Activated T-helper 1 cell treated with anti-CD3 and anti-CD28 coated beads, Interleukin-12 subunit alpha, Interleukin-12 subunit beta, Interleukin-2, Interleukin-4 antibody, amounts not matched to agents 30 ng/mL and 10 ng/mL and 1 ng/mL, durations not matched to agents 14 hours and 24 hours and 36 hours (primary cell): ENCODE data around the gene GPR17. TPM values are rescaled to one million over a fixed set of nuclear protein-coding genes. Genes with fewer than 3 reads are reported as not detected.

Experiments
- DNase-seq: peaks from one replicate; pipeline ENCODE4 v3.0.0; 2021; ENCODE audit warnings: low spot score
- H3K27ac Mint-ChIP-seq: one replicate; pipeline ENCODE4 v1.8.0; 2021; ENCODE audit warnings: mild to moderate bottlenecking, mixed read lengths
- H3K27me3 Mint-ChIP-seq: one replicate; pipeline ENCODE4 v1.8.0; 2022; ENCODE audit warnings: mild to moderate bottlenecking, moderate library complexity, mixed read lengths; ENCODE audit not compliant: insufficient read depth
- H3K36me3 Mint-ChIP-seq: one replicate; pipeline ENCODE4 v1.8.0; 2021; ENCODE audit warnings: low read depth, mixed read lengths
- H3K4me1 Mint-ChIP-seq: one replicate; pipeline ENCODE4 v1.8.0; 2021; ENCODE audit warnings: low read depth, mixed read lengths
- H3K4me3 Mint-ChIP-seq: one replicate; pipeline ENCODE4 v1.8.0; 2021; ENCODE audit warnings: mild to moderate bottlenecking, moderate library complexity, mixed read lengths
- H3K9me3 Mint-ChIP-seq: one replicate; pipeline ENCODE4 v1.8.0; 2021; ENCODE audit warnings: mixed read lengths
- intact Hi-C: fragments of 100-400 bp; cut with micrococcal nuclease; formaldehyde crosslinking; loops from one replicate; pipeline ENCODE4 v1.15.1; 2024
- total RNA-seq: library from RNA; stranded (reverse); gene quantifications from 2 replicates; pipeline ENCODE4 v1.2.3, GENCODE V29; 2022

Gene GPR17
- total RNA-seq, 1 donor from 2014 or later: not detected

GRCh38 chr2:127660291-127660578, 14.3 kb downstream of the GPR17 start:
- H3K4me3 Mint-ChIP-seq: no peak overlapping the region
- H3K27ac Mint-ChIP-seq: no peak overlapping the region
- no peaks in the 10 kb centered on the region for H3K4me1 Mint-ChIP-seq
- H3K36me3 Mint-ChIP-seq: no peaks in the 10 kb centered on the region
- H3K27me3 Mint-ChIP-seq: peaks cover 33% of the 10 kb centered on the region
- no peaks in the 10 kb centered on the region for H3K9me3 Mint-ChIP-seq
- intact Hi-C loops: no loop called here
- DNase-seq: no peak

- H3K27me3 Mint-ChIP-seq: peaks cover 42% of the 10 kb centered on the region
- H3K9me3 Mint-ChIP-seq: no peaks in the 10 kb centered on the region
Measured at GRCh38 chr2:127661072-127661649, 15.2 kb downstream of the GPR17 start.

GRCh38 chr2:127661949-127662510, 16.1 kb downstream of the GPR17 start:
- intact Hi-C loops: no loop called here
- no peak for DNase-seq
- H3K4me3 Mint-ChIP-seq: no peak overlapping the region
- H3K27me3 Mint-ChIP-seq: peaks cover 48% of the 10 kb centered on the region
- no peak overlapping the region for H3K27ac Mint-ChIP-seq
- no peaks in the 10 kb centered on the region for H3K4me1 Mint-ChIP-seq
- no peaks in the 10 kb centered on the region for H3K36me3 Mint-ChIP-seq
- no peaks in the 10 kb centered on the region for H3K9me3 Mint-ChIP-seq

More at GRCh38 chr2:127661072-127661649, 15.2 kb downstream of the GPR17 start:
- no peak for DNase-seq
- Mint-ChIP-seq H3K36me3 (no peaks in the 10 kb centered on the region), H3K4me1 (no peaks in the 10 kb centered on the region), H3K27ac (no peak overlapping the region), H3K4me3 (no peak overlapping the region)
- intact Hi-C loops: no loop called here

GRCh38 chr2:127662937-127663565, 17.1 kb downstream of the GPR17 start:
- Mint-ChIP-seq H3K4me3 (no peak overlapping the region), H3K27me3 (peaks cover 54% of the 10 kb centered on the region), H3K9me3 (no peaks in the 10 kb centered on the region), H3K4me1 (no peaks in the 10 kb centered on the region), H3K36me3 (no peaks in the 10 kb centered on the region), H3K27ac (no peak overlapping the region)
- DNase-seq: no peak
- intact Hi-C loops: no loop called here

GRCh38 chr2:127663566-127664064, 17.7 kb downstream of the GPR17 start:
- Mint-ChIP-seq H3K4me3 (no peak overlapping the region), H3K4me1 (no peaks in the 10 kb centered on the region), H3K27ac (no peak overlapping the region), H3K9me3 (no peaks in the 10 kb centered on the region), H3K36me3 (no peaks in the 10 kb centered on the region), H3K27me3 (peaks cover 56% of the 10 kb centered on the region)
- no peak for DNase-seq
- intact Hi-C loops: no loop called here

- intact Hi-C loops: no loop called here
- H3K9me3 Mint-ChIP-seq: no peaks in the 10 kb centered on the region
- H3K27me3 Mint-ChIP-seq: peaks cover 56% of the 10 kb centered on the region
- no peak for DNase-seq
- H3K4me3 Mint-ChIP-seq: no peak overlapping the region
- no peaks in the 10 kb centered on the region for H3K4me1 Mint-ChIP-seq
- no peaks in the 10 kb centered on the region for H3K36me3 Mint-ChIP-seq
- H3K27ac Mint-ChIP-seq: no peak overlapping the region
Measured at GRCh38 chr2:127664065-127664894, 18.3 kb downstream of the GPR17 start.

- no peaks in the 10 kb centered on the region for H3K36me3 Mint-ChIP-seq
- no peaks in the 10 kb centered on the region for H3K4me1 Mint-ChIP-seq
- H3K27me3 Mint-ChIP-seq: peaks cover 61% of the 10 kb centered on the region
- no peaks in the 10 kb centered on the region for H3K9me3 Mint-ChIP-seq
- intact Hi-C loops: no loop called here
- no peak for DNase-seq
- no peak overlapping the region for H3K27ac Mint-ChIP-seq
- no peak overlapping the region for H3K4me3 Mint-ChIP-seq
Measured at GRCh38 chr2:127664895-127665225, 18.9 kb downstream of the GPR17 start.

- peaks cover 66% of the 10 kb centered on the region for H3K27me3 Mint-ChIP-seq
- H3K9me3 Mint-ChIP-seq: no peaks in the 10 kb centered on the region
- H3K4me1 Mint-ChIP-seq: no peaks in the 10 kb centered on the region
- H3K36me3 Mint-ChIP-seq: no peaks in the 10 kb centered on the region
- H3K27ac Mint-ChIP-seq: no peak overlapping the region
- no peak for DNase-seq
- intact Hi-C loops: no loop called here
- no peak overlapping the region for H3K4me3 Mint-ChIP-seq
Measured at GRCh38 chr2:127665267-127665893, 19.4 kb downstream of the GPR17 start.

GRCh38 chr2:127669056-127669455, 23.1 kb downstream of the GPR17 start:
- DNase-seq: no peak
- Mint-ChIP-seq H3K4me3 (no peak overlapping the region), H3K4me1 (no peaks in the 10 kb centered on the region), H3K36me3 (no peaks in the 10 kb centered on the region), H3K27ac (no peak overlapping the region), H3K9me3 (no peaks in the 10 kb centered on the region), H3K27me3 (peaks cover 66% of the 10 kb centered on the region)
- intact Hi-C loops: no loop called here

GRCh38 chr2:127670055-127670956, 24.4 kb downstream of the GPR17 start:
- Mint-ChIP-seq H3K4me3 (no peak overlapping the region), H3K9me3 (no peaks in the 10 kb centered on the region), H3K36me3 (no peaks in the 10 kb centered on the region), H3K27me3 (peaks cover 61% of the 10 kb centered on the region), H3K27ac (no peak overlapping the region), H3K4me1 (peaks cover 5% of the 10 kb centered on the region)
- intact Hi-C loops: no loop called here
- no peak for DNase-seq

- H3K9me3 Mint-ChIP-seq: no peaks in the 10 kb centered on the region
Measured at GRCh38 chr2:127670957-127671290, 25.0 kb downstream of the GPR17 start.

GRCh38 chr2:127671557-127672302, 25.8 kb downstream of the GPR17 start:
- peaks cover 61% of the 10 kb centered on the region for H3K27me3 Mint-ChIP-seq
- H3K36me3 Mint-ChIP-seq: no peaks in the 10 kb centered on the region
- H3K9me3 Mint-ChIP-seq: no peaks in the 10 kb centered on the region
- peaks cover 10% of the 10 kb centered on the region for H3K4me1 Mint-ChIP-seq
- no peak overlapping the region for H3K27ac Mint-ChIP-seq
- H3K4me3 Mint-ChIP-seq: no peak overlapping the region
- intact Hi-C loops: no loop called here
- no peak for DNase-seq

More at GRCh38 chr2:127670957-127671290, 25.0 kb downstream of the GPR17 start:
- peaks cover 8% of the 10 kb centered on the region for H3K4me1 Mint-ChIP-seq
- no peaks in the 10 kb centered on the region for H3K36me3 Mint-ChIP-seq
- DNase-seq: no peak
- peaks cover 60% of the 10 kb centered on the region for H3K27me3 Mint-ChIP-seq
- H3K27ac Mint-ChIP-seq: no peak overlapping the region
- H3K4me3 Mint-ChIP-seq: no peak overlapping the region
- intact Hi-C loops: no loop called here
